GM12892 (cell line): ENCODE measurements around the gene MAGED1.

Source experiments
- POLR2A ChIP-seq: IDR thresholded peaks from 2 replicates; pipeline ENCODE4 v1.6.1; 2011; ENCODE audit warnings: low read depth, low read length, control low read depth
- POLR2AphosphoS5 ChIP-seq: IDR thresholded peaks from 2 replicates; pipeline ENCODE4 v1.6.1; 2011; ENCODE audit warnings: low read depth, low read length, control low read depth

DNA sequence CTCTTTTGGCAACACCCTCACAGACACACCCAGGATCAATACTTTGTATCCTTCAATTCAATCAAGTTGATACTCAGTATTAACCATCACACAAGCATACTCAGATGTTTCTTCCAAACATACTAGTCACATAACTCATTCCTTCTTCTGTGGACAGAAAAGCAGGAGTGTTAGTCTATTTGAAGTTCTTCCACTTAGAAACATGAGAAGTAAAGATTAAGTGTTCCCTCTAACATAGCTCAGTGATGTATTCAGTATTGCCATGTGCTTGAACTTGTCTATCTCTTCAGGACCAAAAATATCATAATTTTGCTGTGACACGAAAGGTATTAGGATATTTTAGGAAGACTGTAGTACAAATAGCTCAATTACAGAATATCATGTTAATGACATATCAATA, 25.8 kb upstream of the MAGED1 start:
- TF ChIP-seq POLR2AphosphoS5 (no peak), POLR2A (no peak)
